Measurements from ENCODE around the gene SSU72.
"Not testable (repeated sequence)": the region's sequence is repeated elsewhere in the genome, so short reads cannot be mapped to it uniquely, and the experiment has no call there.

SSU72 gene

DNA sequence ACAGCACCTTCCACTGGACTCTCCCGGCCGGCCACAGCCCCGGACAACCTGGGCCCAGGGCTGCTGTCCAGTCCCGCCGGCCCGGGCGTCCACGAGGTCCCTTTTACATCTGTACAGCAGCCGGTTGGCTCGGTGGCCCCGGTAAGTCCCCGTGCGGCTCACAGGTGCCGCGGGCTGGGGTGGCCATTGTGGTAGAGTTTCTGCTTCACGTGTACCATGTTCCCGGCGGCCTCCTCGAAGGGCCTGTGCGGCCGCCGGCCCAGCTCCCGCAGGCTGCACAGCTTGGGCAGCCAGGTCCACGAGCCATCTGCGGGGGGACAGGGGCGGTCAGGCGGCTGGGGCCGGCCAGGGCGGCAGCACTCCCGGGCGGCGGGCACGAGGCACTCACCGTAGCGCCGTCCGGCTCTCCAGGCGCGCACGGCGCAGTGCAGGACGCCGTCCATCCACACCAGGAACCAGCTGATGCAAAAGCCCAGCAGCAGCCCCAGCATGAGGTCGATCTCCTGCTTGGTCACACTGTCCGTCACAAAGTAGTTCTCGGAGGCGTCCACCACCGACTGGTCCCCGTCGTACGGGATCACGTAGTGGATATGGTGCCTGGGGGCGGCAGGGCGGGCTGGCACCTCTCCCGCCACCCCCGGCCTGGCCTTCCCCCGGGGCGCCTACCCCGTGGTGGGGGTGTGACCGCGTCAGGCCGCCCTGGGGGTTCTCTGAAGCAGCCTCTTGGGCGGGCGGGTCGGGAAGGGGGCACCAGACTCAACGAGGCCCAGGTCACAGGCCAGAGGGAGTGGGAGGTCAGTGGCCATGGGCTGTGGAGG is 39.3 kb downstream of the SSU72 start:
- DNase-seq: no peak
- in situ Hi-C loops (cut with MboI; ENCODE audit: low pct_unique_long_range_greater_than_20kb, low sequenced_read_pairs): no loop called here

DNA sequence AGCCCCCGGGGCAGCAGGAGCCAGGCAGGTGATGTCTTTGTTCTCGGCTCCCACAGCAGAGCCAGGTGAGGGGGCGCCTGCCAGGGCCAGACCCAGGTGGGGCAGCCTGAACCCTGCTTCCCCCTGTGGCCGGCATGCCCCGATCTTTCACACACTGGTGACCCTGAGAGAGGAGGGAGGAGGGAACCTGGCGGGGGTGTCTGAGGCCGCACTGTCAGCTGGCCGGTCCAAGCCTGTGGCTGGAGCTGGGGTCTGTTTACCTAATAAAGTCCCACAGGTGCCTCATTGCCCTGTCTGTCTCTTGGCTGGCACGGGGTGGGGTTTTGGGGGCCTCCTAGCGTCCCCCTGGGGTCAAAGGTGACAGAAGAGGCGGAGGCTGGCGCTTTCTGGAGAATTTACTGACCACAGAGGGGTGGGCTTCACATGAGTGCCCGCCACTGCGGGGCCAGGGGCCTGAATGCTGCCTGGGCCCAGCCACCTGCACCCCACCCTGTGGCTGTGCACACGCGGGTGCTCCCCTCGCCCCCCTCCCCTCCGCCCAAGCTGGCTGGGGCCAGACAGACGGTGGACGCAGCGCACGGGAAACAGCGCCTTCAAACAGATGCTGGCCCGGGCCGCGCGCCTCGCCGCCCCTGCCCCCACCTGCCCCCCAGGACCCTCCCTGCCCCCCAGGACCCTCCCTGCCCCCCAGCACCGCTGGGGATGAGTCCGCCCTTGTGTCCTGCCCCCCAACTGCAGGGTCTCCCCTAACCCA is 40.1 kb downstream of the SSU72 start:
- DNase-seq: no peak
- in situ Hi-C loops (cut with MboI; ENCODE audit: low pct_unique_long_range_greater_than_20kb, low sequenced_read_pairs): no loop called here

DNA sequence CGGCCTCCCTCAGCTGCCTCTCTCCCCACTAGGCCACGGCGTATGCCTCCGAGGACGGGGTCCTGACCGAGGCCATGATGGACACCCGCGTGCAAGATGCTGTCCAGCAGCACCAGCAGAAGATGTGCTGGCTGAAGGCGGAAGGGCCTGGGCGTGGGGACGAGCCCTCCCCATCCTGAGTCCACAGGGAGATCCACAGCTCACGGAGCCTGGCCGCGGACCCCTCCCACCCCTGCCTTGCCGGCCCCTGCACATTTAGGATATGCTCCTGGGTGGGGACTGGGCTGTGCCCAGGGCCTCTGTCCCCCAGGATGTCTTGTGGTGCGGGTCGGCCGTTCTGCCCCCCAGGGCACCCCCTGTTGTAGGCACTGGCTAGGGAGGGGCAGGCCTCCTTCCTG is 40.8 kb downstream of the SSU72 start:
- DNase-seq; in situ Hi-C loops (cut with MboI; ENCODE audit: low pct_unique_long_range_greater_than_20kb, low sequenced_read_pairs): not testable (repeated sequence)

DNA sequence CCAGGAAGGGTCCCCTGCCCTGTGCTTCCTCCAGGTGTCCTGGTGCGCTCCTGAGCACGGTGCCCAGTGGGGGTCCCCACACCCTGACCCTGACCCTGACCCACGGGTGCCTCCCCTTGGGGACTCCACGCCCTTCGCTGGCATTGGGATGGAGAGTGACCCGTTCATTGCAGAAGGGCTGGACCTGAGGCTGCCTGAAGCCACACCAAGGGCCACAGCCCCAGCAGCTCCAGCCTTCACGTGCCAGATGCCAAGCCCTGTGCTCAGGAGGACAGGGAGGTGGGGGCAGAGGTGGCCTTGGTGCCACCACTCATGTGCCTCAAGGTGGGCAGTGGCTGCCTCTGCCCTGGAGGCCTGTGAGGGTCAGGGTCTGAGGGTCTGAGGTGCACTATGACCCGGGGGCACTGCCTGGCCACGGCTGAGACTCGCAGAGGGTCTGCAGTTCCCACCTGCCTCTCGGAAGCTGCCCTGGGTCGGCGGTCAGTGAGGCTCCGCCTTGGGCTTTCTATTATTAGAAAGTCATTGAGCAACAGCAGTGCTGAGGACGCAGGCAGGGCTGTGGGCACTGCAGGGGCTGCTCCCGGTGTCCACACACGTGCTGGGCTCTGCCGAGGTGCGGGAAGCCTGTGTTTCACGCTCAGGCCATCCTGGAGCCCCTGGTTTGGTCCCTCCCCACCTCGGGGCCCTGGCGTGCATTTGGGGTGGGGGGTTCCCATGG is 41.3 kb downstream of the SSU72 start:
- DNase-seq; in situ Hi-C loops (cut with MboI; ENCODE audit: low pct_unique_long_range_greater_than_20kb, low sequenced_read_pairs): not testable (repeated sequence)

DNA sequence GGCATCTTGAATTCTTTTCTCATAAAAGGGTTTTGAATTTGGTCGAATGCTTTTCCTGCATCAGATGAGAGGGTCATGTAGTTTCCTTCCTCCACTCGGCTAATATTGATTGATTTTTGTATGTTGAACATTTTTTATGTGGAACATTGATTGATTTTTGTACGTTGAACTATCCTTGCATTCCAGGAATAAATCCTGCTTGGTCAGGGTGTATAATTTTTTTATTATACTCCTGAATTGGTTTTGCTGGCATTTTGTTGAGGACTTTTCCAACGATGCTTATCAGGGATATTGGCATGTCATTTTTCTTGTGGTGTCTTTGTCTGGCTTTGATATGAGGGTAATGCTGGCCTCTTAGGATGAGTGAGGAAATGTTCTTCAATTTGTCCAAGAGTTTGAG is 42.7 kb downstream of the SSU72 start:
- DNase-seq: no peak
- in situ Hi-C loops (cut with MboI; ENCODE audit: low pct_unique_long_range_greater_than_20kb, low sequenced_read_pairs): no loop called here

DNA sequence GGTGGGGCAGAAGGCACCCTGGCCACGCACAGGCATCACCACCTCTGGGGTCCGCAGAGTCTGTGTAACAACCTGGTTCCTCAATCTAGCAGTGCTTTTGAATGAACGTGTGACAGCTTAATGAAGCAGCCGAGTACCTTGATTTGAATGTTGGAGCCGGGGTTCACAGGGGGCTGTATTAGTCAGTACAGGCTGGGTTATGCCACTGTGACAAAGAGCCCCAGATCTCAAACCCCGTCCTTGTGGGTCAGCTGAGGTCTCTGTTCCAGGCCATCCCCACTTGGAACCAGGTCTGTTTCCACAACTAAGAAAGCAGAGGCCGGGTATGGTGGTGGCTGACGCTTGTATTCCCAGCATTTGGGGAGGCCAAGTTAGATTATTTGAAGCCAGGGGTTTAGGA is 44.7 kb downstream of the SSU72 start:
- DNase-seq: no peak
- in situ Hi-C loops (cut with MboI; ENCODE audit: low pct_unique_long_range_greater_than_20kb, low sequenced_read_pairs): no loop called here

DNA sequence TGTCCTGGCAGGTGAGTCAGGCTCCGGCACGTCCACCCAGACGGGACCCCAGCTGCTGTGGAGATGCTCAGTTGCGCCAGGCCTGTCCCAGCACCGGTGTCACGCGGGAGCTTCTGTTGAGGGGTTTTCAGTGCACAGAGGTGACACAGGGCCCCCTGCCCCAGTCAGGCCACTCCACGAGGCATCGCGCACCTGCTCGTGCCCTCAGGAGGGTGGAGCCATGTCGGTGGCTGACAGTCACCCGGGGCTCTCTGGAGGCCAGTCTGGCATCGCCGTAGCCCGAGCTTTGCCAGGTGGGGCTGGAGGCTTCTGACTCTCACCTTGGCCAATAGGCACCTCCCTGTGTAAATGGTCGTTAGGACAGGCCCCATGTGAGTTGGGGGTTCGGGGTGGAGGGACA is 45.3 kb downstream of the SSU72 start:
- in situ Hi-C loops (cut with MboI; ENCODE audit: low pct_unique_long_range_greater_than_20kb, low sequenced_read_pairs): no loop called here
- no peak for DNase-seq

DNA sequence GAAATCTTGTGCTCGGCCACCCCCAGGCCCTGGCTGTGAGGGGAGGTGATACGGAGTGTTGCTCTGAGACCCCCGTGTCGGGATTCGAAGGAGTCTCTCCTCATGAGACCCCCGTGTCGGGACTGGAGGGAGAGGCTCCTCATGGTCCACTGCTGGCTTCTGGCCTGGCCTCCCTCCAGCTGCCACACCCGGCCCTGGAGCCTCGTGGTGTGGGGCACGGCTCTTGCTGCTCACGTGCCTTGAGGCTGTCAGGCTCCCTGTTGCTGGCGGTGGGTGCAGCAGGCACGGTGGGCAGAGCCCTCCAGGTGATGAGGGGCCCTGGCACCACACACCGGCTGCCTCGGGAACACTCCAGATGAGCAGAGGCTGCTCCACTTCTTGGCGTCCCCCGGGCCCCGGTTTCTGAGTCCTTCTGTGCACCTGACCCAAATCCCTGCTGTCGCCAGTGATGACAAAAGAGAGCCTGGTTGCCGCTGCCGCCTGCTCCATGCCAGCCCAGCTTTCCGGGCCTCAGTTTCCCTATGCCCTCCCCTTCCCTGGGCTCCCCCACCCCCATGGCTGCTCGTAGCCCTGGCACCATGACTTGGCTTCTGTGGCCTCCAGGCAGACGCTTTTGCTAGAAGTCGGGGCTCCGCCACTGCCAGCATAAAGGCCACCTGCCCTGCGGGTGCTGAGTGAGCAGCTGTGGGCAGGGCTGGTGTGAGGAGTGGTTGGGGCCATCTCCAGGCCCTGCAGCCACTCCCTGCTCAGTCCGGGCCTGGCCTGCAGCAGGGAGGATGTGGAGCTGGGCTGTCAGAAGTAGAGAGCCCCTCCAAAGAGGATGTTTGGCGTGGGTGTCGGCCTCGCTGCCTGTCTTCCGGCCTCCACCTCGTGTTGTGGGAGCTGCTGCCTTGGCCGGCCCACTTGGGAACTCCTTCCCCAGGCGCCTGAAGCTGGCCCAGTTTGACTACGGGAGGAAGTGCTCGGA is 46.1 kb downstream of the SSU72 start:
- in situ Hi-C loops (cut with MboI; ENCODE audit: low pct_unique_long_range_greater_than_20kb, low sequenced_read_pairs): no loop called here
- DNase-seq: no peak

DNA sequence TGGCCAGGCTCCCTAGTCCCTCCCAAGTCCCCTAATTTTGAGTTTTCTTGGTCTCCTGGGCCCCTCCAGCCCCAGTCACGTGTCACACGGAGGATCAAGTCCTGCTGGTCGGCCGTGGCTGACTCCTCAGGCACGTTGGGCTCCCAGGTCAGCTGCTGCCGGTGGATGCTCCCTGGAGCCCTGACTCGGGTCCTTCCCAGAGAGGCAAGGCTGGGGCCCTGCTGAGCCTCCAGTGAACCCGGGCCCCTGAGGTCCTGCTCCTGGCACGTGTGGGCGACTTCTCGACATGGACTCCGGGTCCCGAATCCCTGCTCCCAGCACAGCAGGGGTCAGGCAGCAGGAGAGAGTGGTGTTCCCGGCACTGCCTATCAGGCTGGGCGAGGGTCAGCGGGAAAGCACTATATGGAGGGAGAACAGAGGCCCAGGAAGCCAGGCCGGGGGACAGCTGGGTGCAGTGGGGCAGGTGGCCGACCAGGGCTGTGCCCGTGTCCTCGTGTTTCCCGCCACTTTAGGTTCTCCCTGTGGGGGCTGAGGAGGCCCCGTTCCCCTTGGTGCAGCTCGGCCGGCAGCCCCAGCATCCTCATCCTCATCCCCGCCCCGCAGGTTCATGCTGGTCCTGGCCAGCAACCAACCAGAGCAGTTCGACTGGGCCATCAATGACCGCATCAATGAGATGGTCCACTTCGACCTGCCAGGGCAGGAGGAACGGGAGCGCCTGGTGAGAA is 47.4 kb downstream of the SSU72 start:
- in situ Hi-C loops (cut with MboI; ENCODE audit: low pct_unique_long_range_greater_than_20kb, low sequenced_read_pairs): no loop called here
- DNase-seq: no peak

DNA sequence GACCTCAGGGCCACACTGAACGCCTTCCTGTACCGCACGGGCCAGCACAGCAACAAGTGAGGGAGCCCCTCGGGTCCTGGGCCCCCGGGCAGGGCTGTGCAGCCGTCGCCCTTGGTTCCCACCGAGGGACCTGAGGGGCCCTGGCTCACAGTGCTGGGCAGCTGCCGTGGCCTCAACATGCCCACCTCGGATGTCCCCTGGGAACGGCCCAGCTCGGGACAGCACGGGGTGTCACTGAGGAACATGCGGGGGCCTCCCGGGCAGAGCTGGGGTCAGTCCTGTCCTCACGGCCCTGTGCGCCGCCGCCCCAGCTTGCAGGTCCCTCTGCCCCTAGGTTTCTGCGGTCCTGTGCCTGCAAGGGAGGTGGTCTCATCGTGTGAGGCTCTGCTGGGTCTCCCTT is 48.2 kb downstream of the SSU72 start:
- DNase-seq; in situ Hi-C loops (cut with MboI; ENCODE audit: low pct_unique_long_range_greater_than_20kb, low sequenced_read_pairs): not testable (repeated sequence)

DNA sequence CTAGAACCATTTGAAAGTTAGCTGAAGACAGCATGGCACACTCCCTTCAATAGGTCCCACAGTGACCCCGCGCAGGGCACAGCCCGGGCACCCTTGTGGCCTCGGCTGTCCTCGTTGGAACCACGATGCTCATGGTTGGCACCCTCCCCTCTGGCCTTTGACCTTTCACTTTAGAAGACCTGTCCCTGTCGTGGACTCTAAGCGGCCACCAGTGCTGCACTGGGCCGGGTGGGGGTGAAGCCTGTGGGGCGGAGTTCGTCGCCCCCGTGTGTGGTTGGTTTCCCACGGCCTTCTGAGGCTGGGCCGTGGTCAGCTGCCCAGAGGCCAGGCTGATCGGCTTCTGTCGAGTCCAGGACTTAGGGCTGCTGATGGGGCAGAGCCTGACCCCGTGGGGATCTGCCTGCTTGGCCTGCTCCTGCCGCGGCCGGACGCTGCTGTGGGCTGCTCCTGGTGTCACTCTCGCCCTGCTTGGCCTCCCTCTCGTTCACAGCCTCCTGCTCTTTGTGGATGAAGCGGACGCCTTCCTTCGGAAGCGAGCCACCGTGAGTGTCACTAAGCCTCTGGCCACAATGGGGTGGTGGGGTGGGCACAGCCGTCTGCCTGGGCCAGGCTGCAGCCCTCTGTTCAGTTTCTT is 49.8 kb downstream of the SSU72 start:
- DNase-seq; in situ Hi-C loops (cut with MboI; ENCODE audit: low pct_unique_long_range_greater_than_20kb, low sequenced_read_pairs): not testable (repeated sequence)

DNA sequence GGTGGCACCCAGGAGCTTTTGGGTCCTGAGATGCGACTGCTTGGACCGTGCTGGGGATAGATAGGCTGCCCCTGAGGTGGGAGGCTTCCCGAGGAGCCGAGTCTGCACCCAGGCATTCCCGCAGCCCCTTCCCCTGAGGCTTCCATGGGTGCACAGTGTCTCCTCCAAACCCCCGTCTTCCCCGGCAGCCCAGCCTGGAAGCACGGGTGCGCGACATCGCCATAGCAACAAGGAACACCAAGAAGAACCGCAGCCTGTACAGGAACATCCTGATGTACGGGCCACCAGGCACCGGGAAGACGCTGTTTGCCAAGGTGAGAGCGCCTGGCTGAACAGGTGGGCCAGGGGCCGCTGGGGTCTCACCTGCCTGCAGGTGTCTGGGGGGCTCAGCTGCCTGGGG is 51.0 kb downstream of the SSU72 start:
- DNase-seq; in situ Hi-C loops (cut with MboI; ENCODE audit: low pct_unique_long_range_greater_than_20kb, low sequenced_read_pairs): not testable (repeated sequence)

DNA sequence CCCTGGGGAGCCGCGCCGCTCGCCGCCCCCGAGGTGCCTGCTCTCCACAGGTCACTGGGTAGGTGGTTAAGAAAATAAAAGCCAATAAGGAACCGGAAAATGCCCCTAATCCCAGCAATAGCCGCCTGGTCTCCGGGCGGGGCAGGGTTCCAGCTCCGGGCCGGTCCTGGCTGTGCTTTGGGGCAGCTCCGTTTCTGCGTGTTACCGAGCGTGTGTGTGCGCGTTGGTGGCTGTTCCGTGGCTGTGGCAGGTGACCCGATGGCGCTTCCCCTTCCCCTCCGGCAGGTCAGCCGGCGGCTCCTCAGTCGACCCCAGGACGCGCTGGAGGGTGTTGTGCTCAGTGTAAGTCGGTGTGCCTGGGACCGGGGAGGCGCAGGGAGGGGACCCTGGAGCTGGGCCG is 51.4 kb downstream of the SSU72 start:
- DNase-seq; in situ Hi-C loops (cut with MboI; ENCODE audit: low pct_unique_long_range_greater_than_20kb, low sequenced_read_pairs): not testable (repeated sequence)

DNA sequence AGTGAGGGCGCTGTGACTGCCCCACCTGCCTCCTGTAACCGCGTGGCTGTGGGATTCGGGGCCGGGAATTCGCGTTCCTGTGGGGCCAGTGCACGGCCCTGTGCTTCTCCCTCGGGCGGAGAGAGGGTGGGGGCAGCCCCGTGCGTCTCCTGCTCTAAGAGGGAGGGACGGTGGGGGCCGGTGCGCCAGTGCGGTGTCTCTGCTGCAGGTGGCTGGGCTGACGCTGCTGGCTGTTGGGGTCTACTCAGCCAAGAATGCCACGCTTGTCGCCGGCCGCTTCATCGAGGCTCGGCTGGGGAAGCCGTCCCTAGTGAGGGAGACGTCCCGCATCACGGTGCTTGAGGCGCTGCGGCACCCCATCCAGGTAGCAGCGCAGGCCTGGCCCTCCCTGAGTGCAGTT is 52.1 kb downstream of the SSU72 start:
- DNase-seq; in situ Hi-C loops (cut with MboI; ENCODE audit: low pct_unique_long_range_greater_than_20kb, low sequenced_read_pairs): not testable (repeated sequence)

DNA sequence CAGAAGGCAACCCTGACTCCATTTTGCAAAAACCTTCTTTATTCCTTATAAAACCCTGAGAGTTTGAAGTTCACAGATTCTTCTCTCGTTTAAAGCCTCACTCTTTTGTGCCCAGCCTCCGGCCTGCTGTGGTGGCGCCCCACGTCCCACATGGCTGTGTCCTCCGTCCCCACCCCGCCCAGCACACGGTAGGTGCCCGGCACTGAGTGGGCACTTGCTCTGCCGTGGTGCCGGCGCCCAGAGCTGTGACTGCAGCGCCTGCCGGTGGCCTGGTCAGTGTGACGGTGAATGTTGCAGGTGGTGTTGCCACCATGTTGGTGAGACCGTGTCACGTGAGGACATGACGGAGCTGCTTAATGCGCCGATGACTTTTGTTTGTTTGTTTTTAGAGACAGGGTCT is 53.3 kb downstream of the SSU72 start:
- no peak for DNase-seq
- in situ Hi-C loops (cut with MboI; ENCODE audit: low pct_unique_long_range_greater_than_20kb, low sequenced_read_pairs): no loop called here

DNA sequence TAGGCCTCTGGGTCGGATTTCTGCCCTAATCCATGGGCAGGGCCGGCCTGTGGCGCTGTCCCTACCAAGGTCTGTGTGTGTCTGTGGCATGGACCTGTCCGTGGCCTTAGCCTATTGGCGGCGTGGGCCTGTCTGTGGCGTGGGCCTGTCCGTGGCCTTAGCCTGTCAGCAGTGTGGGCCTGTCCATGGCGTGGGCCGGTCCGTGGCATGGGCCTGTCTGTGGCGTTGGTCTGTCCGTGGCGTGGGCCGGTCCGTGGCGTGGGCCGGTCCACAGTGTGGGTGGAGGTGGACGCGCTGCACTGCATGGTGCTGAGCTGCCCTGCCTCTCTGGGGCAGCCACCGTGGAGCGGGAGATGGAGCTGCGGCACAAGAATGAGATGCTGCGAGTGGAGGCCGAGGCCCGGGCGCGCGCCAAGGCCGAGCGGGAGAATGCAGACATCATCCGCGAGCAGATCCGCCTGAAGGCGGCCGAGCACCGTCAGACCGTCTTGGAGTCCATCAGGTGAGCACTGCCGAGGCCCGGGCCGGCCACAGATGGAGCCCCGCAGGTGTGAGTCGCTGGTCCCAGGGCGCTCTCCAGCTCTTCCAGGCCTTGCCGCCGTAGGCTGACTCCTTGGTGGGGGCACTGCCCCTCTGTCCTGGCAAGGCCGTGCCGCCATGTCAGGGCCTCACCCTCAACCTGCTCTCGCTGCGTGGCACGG is 54.7 kb downstream of the SSU72 start:
- DNase-seq; in situ Hi-C loops (cut with MboI; ENCODE audit: low pct_unique_long_range_greater_than_20kb, low sequenced_read_pairs): not testable (repeated sequence)

DNA sequence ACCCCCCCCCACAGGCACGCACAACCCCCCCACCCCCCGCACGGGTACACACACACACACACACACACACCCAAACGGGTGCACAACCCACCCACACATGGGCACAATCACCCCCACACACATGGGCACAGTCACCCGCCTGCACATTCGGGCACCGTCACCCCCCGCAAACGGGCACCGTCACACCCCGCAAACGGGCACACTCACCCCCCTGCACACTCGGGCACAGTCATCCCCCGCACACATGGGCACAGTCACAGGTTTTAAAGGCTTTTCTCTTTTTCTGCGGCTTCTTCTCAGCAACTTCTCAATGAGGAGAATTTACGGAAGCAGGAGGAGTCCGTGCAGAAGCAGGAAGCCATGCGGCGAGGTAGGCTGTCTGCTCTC is 56.0 kb downstream of the SSU72 start:
- DNase-seq; in situ Hi-C loops (cut with MboI; ENCODE audit: low pct_unique_long_range_greater_than_20kb, low sequenced_read_pairs): not testable (repeated sequence)

All from KBM-7 (cell line).